OCI-LY1 (cell line): Measurements from ENCODE around the gene ABHD17B.

ENCODE experiments used
- H2AFZ ChIP-seq: fragments of 200-600 bp; sonication (generic), shearing (Covaris generic); 2 replicates; pipeline ENCODE4 v1.6.0; 2014; ENCODE audit warnings: antibody characterized with exemption, mild to moderate bottlenecking, low read length
- H3F3A ChIP-seq: fragments of 200-600 bp; sonication (generic), shearing (Covaris generic); 2 replicates; pipeline ENCODE4 v1.6.0; 2014; ENCODE audit warnings: mild to moderate bottlenecking, antibody characterized with exemption, low read length, moderate library complexity; ENCODE audit not compliant: insufficient read depth
- H3K27ac ChIP-seq: fragments of 200-600 bp; sonication (generic); 2 replicates; pipeline ENCODE4 v1.5.1; 2014; ENCODE audit warnings: low read length, mixed run types, mild to moderate bottlenecking, low read depth; ENCODE audit not compliant: poor library complexity, severe bottlenecking
- H3K27me3 ChIP-seq: fragments of 200-600 bp; sonication (generic); 2 replicates; pipeline ENCODE4 v1.6.0; 2014; ENCODE audit warnings: antibody characterized with exemption, mild to moderate bottlenecking, low read length, moderate library complexity; ENCODE audit not compliant: insufficient read depth
- H3K36me3 ChIP-seq: fragments of 200-600 bp; sonication (generic); 2 replicates; pipeline ENCODE4 v1.6.1; 2014; ENCODE audit warnings: mild to moderate bottlenecking, antibody characterized with exemption, low read length, moderate library complexity, mixed read lengths; ENCODE audit not compliant: insufficient read depth
- H3K4me1 ChIP-seq: fragments of 200-600 bp; sonication (generic); 2 replicates; pipeline ENCODE4 v1.5.1; 2014; ENCODE audit warnings: mild to moderate bottlenecking, low read length, moderate library complexity; ENCODE audit not compliant: insufficient read depth, severe bottlenecking
- H3K4me2 ChIP-seq: fragments of 200-600 bp; sonication (generic), shearing (Covaris generic); 2 replicates; pipeline ENCODE4 v1.6.1; 2014; ENCODE audit warnings: low read length
- H3K4me3 ChIP-seq: fragments of 200-600 bp; sonication (generic); 2 replicates; pipeline ENCODE4 v1.5.1; 2014; ENCODE audit warnings: low read length, low read depth, mild to moderate bottlenecking, mixed read lengths; ENCODE audit not compliant: poor library complexity, severe bottlenecking
- H3K79me2 ChIP-seq: fragments of 200-600 bp; shearing (Covaris generic); 2 replicates; pipeline ENCODE4 v1.6.1; 2016; ENCODE audit warnings: mixed run types, low read length, mixed read lengths; ENCODE audit not compliant: insufficient read depth
- H3K9ac ChIP-seq: fragments of 200-600 bp; sonication (generic), shearing (Covaris generic); 2 replicates; pipeline ENCODE4 v1.6.1; 2014; ENCODE audit warnings: mild to moderate bottlenecking, low read length, mixed read lengths
- H3K9me2 ChIP-seq: fragments of 200-600 bp; sonication (generic), shearing (Covaris generic); 2 replicates; pipeline ENCODE4 v1.6.1; 2014; ENCODE audit warnings: low read depth, mild to moderate bottlenecking, low read length, mixed read lengths
- H3K9me3 ChIP-seq: fragments of 200-600 bp; shearing (Covaris generic); 2 replicates; pipeline ENCODE4 v1.6.1; 2014; ENCODE audit warnings: low read length, mixed read lengths
- H4K20me1 ChIP-seq: fragments of 200-600 bp; sonication (generic), shearing (Covaris generic); 2 replicates; pipeline ENCODE4 v1.6.0; 2016; ENCODE audit warnings: mild to moderate bottlenecking, low read length; ENCODE audit not compliant: insufficient read depth
- EZH2 ChIP-seq: fragments of 200-600 bp; sonication (generic), shearing (Covaris generic); IDR thresholded peaks from 2 replicates; pipeline ENCODE4 v1.8.0; 2017; ENCODE audit warnings: borderline replicate concordance, mixed run types, mild to moderate bottlenecking, antibody characterized with exemption, low read length, moderate library complexity, mixed read lengths
- TF ChIP-seq, protein P1 (sequence below): fragments of 200-600 bp; sonication (generic), shearing (Covaris generic); IDR thresholded peaks from 2 replicates; pipeline ENCODE4 v1.5.1; 2017; ENCODE audit warnings: mild to moderate bottlenecking, antibody characterized with exemption, low read length, moderate library complexity, mixed read lengths

ABHD17B gene

DNA sequence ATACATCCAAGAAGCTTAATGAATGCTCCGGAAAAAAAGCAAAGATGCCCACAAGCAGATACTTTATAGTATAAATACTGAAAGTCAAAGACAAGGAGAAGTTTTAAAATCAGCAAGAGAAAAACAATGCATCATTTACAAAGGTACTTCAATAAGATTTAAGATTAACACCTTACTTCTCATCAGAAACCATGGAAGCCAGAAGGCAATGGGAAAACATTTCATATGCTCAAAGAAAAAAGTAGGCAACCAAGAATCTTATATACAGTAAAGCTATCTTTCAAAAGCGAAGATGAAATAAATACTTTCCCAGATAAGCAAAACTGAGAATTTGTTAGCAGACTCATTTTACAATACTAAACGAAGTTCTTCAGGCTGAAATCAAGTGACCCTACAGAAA lies 51.1 kb downstream of the ABHD17B start:
- no peak overlapping the region for H3K4me2 ChIP-seq
- H4K20me1 ChIP-seq = no peaks in the 10 kb centered on the region
- H2AFZ ChIP-seq = no peak overlapping the region
- no peaks in the 10 kb centered on the region for H3K36me3 ChIP-seq
- H3K9me3 ChIP-seq = peaks cover 15% of the 10 kb centered on the region; the same call in 1 of the 2 replicates
- no peaks in the 10 kb centered on the region for H3K4me1 ChIP-seq
- H3K79me2 ChIP-seq = no peaks in the 10 kb centered on the region
- no peak overlapping the region for H3K27ac ChIP-seq
- H3K9ac ChIP-seq = no peak overlapping the region
- H3F3A ChIP-seq = no peaks in the 10 kb centered on the region
- H3K9me2 ChIP-seq = no peaks in the 10 kb centered on the region
- TF ChIP-seq, protein P1, sequence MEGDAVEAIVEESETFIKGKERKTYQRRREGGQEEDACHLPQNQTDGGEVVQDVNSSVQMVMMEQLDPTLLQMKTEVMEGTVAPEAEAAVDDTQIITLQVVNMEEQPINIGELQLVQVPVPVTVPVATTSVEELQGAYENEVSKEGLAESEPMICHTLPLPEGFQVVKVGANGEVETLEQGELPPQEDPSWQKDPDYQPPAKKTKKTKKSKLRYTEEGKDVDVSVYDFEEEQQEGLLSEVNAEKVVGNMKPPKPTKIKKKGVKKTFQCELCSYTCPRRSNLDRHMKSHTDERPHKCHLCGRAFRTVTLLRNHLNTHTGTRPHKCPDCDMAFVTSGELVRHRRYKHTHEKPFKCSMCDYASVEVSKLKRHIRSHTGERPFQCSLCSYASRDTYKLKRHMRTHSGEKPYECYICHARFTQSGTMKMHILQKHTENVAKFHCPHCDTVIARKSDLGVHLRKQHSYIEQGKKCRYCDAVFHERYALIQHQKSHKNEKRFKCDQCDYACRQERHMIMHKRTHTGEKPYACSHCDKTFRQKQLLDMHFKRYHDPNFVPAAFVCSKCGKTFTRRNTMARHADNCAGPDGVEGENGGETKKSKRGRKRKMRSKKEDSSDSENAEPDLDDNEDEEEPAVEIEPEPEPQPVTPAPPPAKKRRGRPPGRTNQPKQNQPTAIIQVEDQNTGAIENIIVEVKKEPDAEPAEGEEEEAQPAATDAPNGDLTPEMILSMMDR = no peak
- no peak for TF ChIP-seq EZH2
- H3K27me3 ChIP-seq = no peaks in the 10 kb centered on the region
- H3K4me3 ChIP-seq = no peak overlapping the region

DNA sequence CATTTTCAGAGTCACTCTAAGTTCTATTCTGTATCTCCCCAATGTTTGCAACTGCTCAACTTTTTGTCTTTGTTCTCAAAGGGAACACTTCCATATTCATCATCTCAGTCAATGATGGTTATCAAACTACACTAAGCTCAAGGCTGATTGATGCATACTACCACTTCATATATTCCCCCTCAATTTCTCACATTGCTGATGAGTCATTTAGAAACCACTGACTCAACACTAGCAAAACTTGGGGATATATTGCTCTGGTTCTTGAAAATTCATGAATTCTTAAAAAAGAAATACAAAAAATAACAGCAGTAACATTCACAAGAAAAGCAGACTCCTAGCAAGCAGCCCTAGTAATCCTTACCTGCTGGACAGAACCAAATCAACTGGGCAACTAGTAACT lies 52.2 kb downstream of the ABHD17B start:
- no peaks in the 10 kb centered on the region for H3K4me1 ChIP-seq
- no peaks in the 10 kb centered on the region for H3K9me2 ChIP-seq
- TF ChIP-seq EZH2 = no peak
- TF ChIP-seq, protein P1 = no peak
- H3K36me3 ChIP-seq = no peaks in the 10 kb centered on the region
- H3K27me3 ChIP-seq = no peaks in the 10 kb centered on the region
- no peak overlapping the region for H3K4me3 ChIP-seq
- no peaks in the 10 kb centered on the region for H3K79me2 ChIP-seq
- no peak overlapping the region for H2AFZ ChIP-seq
- H3F3A ChIP-seq = no peaks in the 10 kb centered on the region
- no peak overlapping the region for H3K27ac ChIP-seq
- H4K20me1 ChIP-seq = no peaks in the 10 kb centered on the region
- no peak overlapping the region for H3K9ac ChIP-seq
- no peak overlapping the region for H3K4me2 ChIP-seq
- H3K9me3 ChIP-seq = peaks cover 15% of the 10 kb centered on the region; the same call in 1 of the 2 replicates

GRCh38 chr9:71858102-71858798 lies 52.7 kb downstream of the ABHD17B start:
- no peaks in the 10 kb centered on the region for H3K36me3 ChIP-seq
- no peak overlapping the region for H3K4me2 ChIP-seq
- no peaks in the 10 kb centered on the region for H4K20me1 ChIP-seq
- H3F3A ChIP-seq = no peaks in the 10 kb centered on the region
- no peak overlapping the region for H3K4me3 ChIP-seq
- peaks cover 15% of the 10 kb centered on the region; the same call in 1 of the 2 replicates for H3K9me3 ChIP-seq
- no peaks in the 10 kb centered on the region for H3K27me3 ChIP-seq
- H2AFZ ChIP-seq = no peak overlapping the region
- no peak overlapping the region for H3K9ac ChIP-seq
- H3K79me2 ChIP-seq = no peaks in the 10 kb centered on the region
- H3K4me1 ChIP-seq = no peaks in the 10 kb centered on the region
- H3K9me2 ChIP-seq = no peaks in the 10 kb centered on the region
- TF ChIP-seq, protein P1 = no peak
- TF ChIP-seq EZH2 = no peak
- no peak overlapping the region for H3K27ac ChIP-seq
